HUDEP-2 (cell line): ENCODE results near the gene TMX1.
A peak's percentile ranks its signal among the peaks of the same experiment; 100 is the strongest.

Experiments used
- DNase-seq, 76 experiments: peaks; one replicate each; lab custom pipeline; 2025; ENCODE audit not compliant: unreplicated experiment in 76 of 76; lab: John Stamatoyannopoulos, UW

TMX1 gene

DNA sequence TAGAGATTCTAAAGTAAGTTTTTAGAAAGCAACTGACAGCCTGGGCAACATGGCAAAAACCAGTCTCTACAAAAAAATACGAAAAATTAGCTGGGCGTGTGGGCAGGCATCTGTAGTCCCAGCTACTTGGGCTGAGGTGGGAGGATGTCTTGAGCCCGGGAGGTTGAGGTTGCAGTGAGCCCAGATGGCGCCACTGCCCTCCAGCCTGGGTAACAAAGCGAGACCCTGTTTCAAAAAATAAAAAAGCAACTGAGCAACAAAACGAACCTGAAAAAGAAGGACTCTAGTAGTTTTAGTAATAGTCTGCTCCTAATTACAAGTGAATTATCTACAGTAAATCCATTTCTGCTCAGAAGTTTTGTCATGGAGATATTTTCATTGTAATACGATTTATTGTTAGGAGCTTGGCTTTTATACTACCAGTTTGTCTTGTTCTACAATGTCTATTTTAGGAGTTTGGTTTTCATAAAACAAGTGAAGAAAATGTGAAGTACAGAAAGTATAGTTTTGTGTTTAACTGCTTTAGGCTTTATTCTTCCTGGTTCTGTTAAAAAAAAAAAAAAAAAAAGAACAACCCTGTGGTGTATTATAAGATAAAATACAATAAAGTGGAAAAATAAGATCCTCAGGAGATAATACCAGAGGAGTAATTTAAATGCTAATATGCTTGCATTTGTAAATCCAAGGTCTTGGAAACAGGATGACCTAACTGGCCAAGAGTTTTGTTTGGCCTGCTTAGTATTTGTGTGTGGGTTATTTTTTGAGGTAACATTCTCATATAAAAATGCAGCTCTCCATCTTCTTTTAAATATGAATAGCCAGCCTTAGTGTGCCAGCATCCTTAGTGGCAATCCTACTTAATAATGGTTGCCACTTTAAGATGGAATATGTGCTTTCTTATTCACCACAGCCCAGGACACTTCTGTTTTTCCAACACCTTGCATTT lies 2.8 kb downstream of the TMX1 start:
- no peak for DNase-seq

DNA sequence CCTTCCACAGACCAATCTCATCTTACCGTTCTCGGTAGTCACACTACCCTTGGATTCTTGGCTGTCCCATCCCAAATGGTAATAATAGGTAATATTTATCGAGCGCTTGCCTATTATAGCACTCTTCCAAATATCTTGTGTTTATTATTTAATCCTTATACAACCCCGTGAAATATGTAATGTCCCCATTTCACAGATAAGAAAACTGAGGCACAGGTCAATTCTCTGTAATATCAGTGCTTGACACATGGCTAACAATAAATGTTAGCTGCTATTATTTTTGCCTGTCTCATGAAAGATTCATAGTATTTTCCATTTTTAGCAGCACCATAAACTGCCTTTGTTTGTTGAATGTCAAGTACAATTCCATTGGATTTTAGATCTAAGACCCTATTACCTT lies 4.5 kb downstream of the TMX1 start:
- DNase-seq: no peak

DNA sequence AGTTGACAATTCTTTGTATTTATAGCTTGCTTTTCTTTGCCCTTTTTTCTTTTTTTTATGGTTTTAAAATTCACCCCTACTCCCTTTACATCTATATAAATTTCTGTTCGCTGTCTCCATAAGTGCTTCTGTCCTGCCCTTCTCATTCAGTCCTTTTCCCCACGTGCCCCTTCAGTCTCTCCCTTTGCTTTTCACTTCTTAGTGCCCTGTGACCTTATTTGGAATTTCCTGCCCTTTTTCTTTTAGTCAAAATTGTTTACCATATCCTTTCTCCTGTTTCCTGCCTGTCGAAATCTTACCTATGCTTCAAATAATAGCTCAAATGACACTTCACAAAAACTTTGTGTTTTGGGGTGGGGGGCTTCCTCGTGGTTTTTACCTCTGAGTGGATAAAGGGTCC lies 6.0 kb downstream of the TMX1 start:
- no peak for DNase-seq

DNA sequence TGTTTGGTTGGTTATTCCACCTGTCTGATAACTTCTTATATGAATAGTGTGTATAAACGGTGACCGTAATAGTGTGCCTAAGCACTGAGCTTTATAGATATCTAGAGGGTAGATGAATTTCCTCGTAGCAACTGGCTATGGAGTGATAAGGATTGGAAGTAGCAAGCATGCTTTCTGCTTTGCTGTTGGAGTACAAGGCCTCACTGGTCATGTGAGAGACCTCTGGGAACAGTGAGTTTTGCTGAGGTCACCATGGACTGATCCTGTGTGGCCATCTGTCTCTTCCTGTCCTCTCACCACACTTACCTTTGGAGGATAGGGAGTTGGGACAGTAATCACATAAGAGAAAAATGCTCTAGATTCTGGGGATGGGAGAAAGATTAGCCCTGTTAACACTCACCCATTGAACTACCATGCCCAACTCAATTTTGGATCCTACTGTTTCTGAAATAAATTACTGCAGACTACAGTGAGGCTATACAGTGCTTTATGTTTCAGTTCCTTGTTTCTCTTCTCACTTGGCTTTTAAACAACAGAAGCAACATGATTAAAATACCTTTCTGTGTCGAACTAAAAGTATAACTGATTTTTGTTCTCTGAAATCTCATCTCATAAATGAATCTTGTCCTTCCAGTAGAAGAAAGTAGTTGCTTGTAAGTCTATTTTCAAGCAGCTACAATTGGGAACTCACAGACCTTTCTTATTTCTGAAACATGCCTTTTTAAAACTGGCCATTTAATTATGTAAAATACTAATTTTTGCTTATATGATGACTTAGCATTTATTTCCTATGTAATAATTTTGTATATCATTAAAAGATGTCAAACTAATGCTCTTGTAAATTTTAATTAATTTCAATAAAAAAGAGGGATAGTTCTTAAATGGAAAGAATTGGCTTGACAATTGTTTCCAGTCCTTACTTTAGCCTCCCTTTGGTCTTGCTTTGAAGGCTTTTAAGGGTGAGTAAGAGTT lies 8.3 kb downstream of the TMX1 start:
- DNase-seq: peak in 2 of 76 experiments; percentile 5 to 18

DNA sequence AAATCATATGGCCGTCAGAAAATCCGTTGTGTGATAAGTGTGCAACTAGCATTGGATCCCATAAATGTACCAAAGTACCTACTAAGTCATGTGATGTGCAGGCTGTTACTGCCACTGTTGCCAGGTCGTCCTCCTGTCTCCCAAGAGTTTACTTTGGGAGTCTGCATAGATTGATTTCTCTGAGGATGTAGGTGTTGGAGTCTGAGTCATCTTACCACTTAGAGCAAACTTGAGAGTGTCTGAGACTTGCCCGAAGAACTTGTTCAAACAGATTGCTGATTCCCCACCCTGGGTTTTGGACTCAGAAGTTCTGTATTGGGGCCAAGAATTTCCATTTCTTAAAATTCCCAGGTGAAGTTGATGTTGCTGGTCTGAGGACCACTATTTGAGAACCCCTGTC lies 11.4 kb downstream of the TMX1 start:
- DNase-seq: no peak

DNA sequence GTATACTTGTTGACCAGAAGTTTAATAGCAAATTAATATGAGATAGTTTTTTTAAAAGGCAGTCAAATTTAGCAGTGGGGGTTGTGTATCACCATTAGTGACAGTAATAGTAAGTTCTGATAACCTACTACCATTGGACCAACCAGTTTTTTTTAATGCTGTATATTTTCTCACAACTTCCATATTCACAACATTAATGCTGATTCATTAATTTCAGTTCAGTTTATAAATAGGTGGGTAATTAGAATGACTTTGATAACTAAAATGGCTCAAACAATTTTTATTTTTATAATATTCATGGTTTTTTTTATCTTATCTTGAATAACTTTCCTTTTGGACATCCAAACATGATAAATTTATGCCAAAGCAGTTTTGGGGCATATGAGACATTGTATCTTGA lies 13.8 kb downstream of the TMX1 start:
- DNase-seq: no peak

DNA sequence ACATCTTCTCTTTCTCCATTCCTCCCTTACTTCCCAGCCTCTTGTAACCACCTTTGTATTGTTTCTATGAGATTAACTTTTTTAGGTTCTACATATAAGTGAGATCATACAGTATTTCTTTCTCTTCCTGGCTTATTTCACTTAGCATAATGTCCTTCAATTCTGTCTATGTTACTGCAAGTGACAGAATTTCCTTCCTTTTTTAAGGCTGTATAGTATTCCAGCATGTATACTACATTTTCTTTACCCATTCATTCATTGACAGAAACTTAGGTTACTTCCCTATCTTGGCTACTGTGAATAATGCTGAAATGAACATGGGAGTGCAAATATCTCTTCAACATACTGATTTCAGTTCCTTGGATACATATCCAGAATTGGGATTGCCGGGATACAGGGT lies 18.2 kb downstream of the TMX1 start:
- no peak for DNase-seq

DNA sequence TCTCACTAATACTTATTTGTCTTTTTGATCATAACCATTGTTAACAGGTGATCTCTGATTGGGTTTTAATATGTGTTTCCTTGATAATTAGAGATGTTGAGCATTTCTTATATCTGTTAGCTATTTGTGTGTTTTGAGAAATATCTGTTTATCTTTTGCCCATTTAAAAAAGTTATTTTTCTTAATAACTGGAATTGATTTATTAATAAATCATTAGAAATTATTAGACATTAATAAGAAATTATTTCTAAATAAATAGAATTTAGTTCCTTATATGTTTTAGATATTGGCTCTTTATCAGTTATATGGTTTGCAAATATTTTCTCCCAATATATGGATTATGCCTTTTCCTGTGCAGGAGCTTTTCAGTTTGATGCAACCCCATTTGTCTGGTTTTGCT lies 18.7 kb downstream of the TMX1 start:
- DNase-seq: no peak

DNA sequence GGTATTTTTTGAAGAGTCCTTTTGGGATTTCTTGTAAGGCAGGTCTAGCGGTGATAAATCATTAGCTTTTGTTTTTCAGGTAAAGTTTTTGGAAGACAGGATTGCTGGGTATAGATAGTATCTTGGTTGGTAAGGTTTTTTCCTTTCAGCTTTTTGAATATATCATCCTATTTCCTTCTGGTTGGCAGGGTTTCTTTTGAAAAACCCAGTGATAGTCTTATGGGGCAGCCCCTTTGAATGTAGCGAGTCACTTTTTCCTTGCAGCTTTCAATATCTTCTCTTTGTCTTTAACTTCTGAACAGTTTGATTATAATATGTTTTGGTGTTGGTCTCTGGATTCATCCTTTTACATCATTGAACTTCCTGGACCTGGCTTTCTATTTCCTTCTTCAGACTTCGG lies 20.2 kb downstream of the TMX1 start:
- no peak for DNase-seq

DNA sequence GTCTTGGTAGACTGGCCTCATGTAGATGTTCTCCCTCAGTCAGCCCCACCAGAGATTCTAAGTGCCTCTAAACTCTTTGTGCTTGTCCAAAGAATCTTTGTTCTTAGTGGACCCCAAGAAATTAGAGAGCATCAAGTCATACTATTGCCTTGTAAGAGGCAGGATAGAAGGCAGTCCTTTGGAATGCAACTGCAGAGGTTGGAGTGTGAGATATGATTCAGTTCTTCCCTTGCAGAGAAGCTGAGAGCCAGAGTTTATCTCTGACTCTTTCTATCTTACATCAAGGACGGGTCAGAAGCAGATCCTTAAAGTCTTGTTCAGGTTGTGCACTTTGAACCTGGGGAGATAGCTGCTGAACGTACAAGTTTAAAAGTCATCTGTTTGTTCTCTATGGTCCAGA lies 21.1 kb downstream of the TMX1 start:
- DNase-seq: no peak

DNA sequence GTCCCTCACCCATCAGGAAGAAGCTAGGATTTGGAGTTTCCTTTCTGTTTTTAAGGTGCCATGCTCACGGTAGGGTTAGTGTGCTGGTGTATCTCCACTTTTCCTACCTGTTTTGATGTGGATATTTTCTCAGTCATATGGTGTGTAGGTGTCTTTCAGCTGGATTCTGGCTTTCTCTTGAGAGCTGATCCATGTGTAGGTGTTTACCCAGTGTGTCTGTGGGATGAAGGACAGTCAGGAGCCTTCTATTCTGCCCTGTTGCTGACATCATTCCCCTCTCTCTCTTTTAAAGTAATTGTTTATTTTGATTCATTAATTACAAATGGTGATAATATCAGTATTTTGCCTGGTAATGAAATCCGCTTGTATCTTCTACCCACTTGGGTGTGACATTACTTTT lies 22.8 kb downstream of the TMX1 start:
- DNase-seq: no peak

DNA sequence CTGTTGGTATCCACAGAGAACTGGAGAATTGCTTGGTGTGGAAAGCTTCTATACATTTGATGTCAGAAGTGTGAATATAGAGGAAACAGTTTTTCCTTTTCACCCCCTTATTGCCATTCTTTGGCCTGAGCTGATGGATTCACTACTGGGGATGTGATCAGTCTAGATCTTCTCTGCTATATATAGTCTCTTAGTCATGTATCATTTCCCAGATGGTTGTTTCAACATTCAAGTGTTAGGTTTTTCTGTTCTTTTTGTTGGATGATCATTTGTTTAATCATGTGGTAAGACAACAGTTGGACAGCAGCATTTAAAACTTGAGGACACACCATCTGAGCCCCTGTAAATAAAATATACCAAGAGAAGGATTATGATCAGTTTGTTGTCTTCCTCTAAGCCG lies 29.6 kb downstream of the TMX1 start:
- no peak for DNase-seq

DNA sequence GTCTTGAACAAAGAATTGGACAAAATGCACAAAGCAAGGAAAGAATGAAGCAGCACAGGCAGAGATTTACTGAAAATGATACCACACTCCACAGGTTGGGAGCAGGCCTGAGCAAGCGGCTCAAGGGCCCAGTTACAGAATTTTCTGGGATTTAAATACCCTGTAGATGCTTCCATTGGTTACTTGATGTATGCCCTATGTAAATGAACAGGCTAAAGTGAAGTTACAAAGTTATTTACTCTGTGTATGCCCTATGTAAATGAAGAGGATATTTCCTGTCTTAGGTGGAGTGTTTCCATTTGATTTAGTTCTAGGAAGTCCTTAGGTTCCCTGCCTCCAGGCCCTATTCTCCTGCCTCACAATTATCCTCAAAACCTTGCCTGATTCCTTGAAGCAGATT lies 36.6 kb downstream of the TMX1 start:
- DNase-seq: no peak

DNA sequence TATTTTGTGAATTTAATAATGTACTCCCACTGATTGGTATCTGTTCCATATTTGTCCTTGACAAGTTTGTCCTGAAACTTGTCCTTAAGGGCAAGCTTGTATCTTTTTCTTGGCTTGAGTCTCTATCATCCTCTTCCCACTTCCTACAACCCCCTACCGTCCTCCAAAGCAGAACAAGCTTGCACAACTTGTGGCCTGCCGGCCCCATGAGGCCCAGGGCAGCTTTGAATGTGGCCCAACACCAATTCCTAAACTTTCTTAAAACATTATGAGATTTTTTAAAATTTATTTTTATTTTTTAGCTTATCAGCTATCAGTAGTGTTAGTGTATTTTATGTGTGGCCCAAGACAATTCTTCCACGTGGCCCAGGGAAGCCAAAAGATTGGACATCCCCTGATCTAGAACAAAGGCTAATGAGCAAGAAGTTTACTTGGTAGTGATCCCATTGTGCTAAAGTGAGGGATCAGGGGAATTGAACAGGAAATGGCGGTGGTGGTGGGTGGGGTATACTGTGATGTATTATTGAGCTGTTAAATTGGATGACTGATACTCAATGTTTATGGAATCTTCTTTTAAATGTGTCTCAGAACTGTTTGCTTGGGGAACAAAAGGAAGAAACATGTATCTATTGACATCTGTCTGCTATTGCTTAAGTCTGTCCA lies 37.8 kb downstream of the TMX1 start:
- DNase-seq: no peak

DNA sequence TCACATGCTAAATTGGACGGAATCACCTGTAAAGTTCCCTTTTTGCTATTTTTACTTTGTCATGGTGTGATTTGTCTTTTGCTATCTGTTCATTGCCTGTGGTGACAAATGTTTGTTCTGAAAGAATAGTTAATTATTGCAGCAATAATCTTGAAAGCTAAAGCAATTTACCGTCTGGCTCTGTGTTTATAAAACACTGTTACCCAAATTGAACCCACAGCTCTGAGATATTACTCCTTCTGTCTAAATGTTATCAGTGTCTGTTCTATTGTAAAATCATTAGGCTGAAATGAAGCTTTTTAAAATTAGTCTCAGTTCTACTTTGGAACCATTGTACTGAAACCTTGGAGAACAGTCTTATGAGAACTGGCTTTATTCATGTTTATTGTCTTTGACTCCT lies 42.5 kb downstream of the TMX1 start:
- no peak for DNase-seq

DNA sequence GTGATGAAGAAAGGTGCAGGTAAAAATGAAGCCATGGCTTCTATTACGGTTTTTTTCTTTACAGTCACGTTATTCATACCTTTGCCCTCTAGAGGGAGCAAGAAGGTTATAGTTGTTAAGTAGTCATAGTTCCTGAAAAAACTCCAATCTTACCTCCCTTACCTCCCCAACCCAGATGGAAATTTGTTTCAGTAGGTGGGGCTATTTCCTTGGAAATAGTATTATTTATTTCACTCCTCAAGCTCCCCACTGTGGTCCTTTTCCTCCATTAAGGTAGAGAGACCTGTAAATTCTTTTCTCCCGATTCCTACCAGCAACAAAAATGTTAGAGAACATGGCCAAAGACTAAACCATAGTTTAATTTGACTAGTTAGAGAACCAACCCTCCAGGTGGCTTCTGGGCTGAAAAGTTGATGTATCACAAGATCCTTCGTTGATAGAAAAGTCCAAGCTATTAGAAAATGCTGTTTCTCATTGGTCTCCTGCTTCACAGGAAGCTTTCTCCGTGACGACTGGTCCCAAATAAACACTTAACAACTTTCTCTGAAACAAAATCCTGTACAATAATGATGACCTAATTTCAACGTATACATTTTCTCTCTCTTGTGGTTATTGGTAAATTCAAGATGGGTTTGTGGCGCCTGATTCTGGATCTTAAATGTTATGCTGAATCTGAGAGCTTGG lies 43.5 kb downstream of the TMX1 start:
- peak in 17 of 76 experiments; percentile 6 to 54 (median 14) for DNase-seq

DNA sequence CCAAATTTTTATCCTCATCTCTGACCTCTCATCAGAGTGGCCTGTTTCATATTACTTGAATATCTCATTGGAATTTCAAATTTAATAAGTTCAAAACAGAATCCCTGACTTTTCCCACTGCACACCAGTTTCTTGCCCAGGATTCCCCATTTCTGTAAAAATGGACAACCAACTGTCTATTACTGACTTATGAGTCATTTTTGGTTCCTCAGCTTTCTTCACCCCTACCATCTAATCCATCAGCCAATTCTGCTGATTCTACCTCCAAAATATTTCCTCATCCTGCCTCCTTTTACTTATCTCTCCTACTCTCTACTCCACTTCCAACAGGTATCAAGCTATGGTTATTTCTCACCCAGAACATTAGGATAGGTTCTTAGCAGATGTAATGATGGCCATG lies 44.2 kb downstream of the TMX1 start:
- DNase-seq: no peak

DNA sequence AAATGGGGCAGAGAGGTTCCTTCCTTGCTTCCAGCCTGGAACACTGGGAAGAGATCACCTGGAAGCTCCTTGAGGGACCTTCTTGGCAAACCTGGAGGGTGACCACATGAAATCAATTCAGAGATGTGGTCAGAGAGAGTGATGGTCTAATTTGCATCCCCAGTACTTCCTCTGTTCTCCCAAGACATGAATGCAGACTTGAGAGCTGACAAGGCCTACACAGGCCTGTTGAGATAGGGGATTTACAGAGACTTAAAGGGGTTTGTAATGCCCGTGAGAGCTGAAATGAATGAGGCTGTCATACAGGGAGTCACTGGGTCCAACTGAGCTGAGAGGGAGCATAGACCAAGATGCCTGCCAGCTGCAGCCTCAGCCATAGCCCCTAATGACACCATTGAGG lies 45.1 kb downstream of the TMX1 start:
- DNase-seq: no peak

DNA sequence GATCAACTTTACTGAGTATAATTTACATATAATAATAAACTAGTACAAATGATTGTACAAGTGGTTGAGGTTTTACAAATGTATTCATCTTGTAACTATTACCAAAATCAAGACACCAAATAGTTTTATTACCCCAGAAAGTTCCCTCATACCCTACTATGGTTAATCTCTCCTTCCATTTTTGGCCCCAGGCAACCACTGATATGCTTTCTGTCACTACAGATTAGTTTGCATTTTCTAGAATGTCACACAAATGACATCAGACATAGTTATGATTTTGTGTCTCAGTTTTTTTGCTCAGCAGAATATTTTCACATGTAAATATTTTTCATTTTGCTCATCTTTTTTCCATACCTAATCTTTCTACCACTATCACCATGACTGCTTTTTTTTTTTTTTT lies 49.1 kb downstream of the TMX1 start:
- no peak for DNase-seq

DNA sequence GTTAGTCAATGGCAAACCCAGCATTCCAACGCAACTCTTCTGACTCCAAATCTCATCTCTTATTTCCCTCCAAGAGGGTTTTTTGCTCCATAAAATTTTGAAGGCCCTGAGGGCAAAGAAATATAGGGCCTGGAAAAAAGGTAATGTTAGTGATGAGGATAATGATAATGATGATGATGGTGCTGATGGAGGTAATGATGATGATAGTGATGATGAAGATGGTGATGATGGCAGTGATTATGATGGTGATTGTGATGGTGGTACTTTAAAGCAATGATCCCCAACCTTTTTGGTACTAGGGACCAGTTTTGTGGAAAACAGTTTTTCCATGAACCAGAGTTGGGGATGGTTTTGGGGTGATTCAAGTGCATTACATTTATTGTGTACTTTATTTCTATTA lies 50.1 kb downstream of the TMX1 start:
- no peak for DNase-seq

DNA sequence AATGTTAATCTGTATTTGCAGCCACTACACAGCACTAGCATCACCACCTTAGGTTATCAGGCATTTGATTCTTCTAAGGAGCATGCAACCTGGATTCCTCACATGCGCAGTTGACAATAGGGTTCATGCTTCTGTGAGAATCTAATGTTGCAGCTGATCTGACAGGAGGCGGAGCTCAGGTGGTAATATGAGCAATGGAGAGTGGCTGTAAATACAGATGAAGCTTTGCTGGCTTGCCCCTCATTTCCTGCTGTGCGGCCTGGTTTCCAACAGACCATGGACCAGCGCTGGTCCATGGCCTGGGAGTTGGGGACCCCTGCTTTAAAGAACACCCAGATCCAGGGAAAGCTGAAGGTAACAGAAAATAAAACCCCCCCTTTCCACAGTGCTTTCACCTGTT lies 51.0 kb downstream of the TMX1 start:
- DNase-seq: no peak
